HFF-Myc (cell line): ENCODE measurements around the gene ARHGAP45.

Source experiments
- DNase-seq: peaks from one replicate; pipeline ENCODE4 v3.0.0-alpha.2; 2011; ENCODE audit warnings: low read depth; ENCODE audit errors: extremely low read depth
- H3K4me3 ChIP-seq: replicated peaks from 2 replicates; pipeline ENCODE4 v1.5.1; 2011; ENCODE audit warnings: low read depth, mild to moderate bottlenecking, control low read depth, low read length
- TF ChIP-seq, protein P1 (sequence below): IDR thresholded peaks from 2 replicates; pipeline ENCODE4 v1.5.1; 2012; ENCODE audit warnings: mild to moderate bottlenecking, low read depth, low read length, control low read depth; ENCODE audit errors: missing control alignments

The ARHGAP45 gene

DNA sequence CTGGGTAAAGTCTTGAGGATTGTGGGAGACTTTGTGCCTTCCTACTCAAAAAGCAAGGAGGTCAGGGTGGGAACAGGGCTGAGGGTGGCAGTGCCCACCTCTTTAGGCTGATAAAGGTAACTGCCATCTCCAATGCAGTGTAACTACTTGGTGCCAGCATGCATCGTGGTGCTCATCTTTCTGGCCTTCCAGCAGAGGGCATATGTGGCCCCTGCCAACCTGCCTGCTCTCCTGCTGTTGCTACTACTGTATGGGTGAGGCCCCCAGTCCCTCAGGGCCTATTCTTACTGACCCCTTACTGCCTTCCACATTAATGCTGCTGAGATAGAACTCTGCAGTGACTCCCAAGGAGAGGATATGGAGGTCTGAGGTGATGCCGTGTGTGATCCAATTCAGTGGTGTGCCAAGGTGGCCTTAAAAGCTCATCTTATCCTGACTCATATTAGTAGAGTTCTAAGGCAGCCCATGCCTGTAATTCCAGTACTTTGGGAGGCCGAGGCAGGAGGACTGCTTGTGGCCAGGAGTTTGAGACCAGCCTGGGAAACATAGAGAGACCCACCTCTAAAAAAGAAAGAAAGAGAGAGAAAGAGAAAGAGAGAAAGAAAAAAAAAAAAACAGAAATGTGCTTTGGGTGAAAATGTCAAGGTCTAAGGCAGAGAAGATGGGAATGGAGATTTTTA is 9.7 kb upstream of the ARHGAP45 start:
- peak; percentile 33 for DNase-seq
- no peak overlapping the region for H3K4me3 ChIP-seq
- TF ChIP-seq, protein P1, sequence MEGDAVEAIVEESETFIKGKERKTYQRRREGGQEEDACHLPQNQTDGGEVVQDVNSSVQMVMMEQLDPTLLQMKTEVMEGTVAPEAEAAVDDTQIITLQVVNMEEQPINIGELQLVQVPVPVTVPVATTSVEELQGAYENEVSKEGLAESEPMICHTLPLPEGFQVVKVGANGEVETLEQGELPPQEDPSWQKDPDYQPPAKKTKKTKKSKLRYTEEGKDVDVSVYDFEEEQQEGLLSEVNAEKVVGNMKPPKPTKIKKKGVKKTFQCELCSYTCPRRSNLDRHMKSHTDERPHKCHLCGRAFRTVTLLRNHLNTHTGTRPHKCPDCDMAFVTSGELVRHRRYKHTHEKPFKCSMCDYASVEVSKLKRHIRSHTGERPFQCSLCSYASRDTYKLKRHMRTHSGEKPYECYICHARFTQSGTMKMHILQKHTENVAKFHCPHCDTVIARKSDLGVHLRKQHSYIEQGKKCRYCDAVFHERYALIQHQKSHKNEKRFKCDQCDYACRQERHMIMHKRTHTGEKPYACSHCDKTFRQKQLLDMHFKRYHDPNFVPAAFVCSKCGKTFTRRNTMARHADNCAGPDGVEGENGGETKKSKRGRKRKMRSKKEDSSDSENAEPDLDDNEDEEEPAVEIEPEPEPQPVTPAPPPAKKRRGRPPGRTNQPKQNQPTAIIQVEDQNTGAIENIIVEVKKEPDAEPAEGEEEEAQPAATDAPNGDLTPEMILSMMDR, result no peak

DNA sequence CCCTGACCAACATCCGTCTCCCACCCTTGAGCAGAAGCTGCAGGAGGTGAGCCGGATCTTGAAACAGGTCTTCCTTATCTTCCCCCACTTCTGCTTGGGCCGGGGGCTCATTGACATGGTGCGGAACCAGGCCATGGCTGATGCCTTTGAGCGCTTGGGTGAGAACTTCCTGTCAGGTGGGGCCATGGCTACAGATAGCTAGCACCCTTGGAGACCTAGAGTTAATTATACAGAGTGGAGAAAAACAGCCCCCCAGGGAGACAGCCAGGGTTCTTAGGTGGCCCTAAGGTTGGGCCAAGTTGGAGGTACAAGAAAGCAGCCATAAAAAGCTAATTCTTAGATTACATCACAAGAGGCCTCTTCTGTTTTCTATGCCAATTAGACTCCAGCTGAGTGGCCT is 8.9 kb upstream of the ARHGAP45 start:
- TF ChIP-seq, protein P1, result no peak
- no peak for DNase-seq

DNA sequence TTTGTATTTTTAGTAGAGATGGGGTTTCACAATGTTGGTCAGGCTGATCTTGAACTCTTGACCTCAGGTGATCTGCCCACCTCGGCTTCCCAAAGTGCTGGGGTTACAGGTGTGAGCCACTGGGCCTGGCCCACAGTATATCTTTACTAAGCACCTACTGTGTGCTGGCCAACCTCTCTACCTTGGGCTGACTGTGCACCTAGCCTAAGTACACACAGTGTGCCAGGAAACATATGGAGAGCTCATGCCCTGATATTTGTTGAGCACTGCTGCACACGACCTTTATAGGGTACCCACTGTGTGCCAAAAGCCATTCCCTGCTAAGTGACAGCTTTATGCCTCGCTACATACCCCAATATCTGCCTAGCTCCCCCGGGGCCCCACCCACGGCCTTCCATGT is 6.3 kb upstream of the ARHGAP45 start:
- no peak overlapping the region for H3K4me3 ChIP-seq
- TF ChIP-seq, protein P1, result no peak
- DNase-seq, result no peak

More for the DNA sequence above, 8.9 kb upstream of the ARHGAP45 start:
- no peak overlapping the region for H3K4me3 ChIP-seq

GRCh38 chr19:1061987-1062386 is 5.0 kb upstream of the ARHGAP45 start:
- TF ChIP-seq, protein P1, result no peak
- no peak overlapping the region for H3K4me3 ChIP-seq
- DNase-seq, result no peak

DNA sequence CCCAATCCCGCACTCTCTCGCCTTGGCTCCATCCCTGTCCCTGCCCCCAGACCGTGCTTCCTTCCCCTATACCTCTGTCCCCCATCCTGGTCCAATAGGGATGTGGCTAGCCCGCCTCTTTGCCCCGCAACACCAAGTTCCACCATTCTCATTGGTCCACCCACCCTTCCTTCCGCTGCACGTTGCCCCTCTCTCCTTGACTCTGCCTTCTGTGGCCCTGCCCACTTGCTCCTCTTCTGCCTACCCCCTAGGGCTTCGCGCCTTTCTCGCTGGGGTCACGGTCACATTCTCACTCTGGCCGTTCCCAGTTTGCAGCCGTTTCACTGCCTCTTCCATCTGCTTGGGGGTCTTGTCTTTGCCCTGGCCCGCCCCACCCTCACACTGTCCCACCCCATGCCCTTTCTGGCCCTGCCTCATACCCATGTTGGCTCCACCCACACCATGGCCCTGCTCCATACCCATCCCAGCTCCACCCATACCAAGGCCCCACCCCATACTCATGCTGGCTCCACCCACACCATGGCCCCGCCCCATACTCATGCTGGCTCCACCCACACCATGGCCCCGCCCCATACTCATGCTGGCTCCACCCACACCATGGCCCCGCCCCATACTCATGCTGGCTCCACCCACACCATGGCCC is 4.5 kb upstream of the ARHGAP45 start:
- no peak overlapping the region for H3K4me3 ChIP-seq
- no peak for DNase-seq
- TF ChIP-seq, protein P1, result no peak

DNA sequence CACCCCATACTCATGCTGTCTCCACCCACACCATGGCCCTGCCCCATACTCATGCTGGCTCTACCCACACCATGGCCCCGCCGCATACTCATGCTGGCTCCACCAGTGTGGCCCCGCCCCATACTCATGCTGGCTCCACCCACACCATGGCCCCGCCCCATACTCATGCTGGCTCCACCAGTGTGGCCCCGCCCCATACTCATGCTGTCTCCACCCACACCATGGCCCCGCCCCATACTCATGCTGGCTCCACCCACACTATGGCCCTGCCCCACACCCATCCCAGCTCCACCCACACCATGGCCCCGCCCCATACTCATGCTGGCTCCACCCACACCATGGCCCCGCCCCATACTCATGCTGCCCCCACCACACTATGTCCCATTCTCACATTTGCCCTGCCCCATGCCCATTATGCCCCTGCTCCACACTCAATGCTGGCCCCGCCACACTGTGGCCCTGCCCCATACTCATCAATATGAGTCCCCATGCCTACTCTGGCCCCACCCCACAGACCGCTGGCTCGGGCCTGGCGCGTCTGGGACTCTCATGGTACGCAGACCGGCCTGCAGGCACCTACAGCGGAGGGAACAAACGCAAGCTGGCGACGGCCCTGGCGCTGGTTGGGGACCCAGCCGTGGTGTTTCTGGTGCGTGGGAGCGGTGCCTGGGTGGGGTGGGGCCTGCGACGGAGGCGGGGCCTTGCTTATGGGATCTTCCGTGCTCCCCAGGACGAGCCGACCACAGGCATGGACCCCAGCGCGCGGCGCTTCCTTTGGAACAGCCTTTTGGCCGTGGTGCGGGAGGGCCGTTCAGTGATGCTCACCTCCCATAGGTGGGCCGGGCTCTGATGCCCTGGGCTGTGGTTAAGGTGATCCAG is 3.7 kb upstream of the ARHGAP45 start:
- DNase-seq, result no peak
- TF ChIP-seq, protein P1, result no peak
- H3K4me3 ChIP-seq, result no peak overlapping the region
